SU-DHL-6 (cell line): ENCODE measurements around the gene NAE1.

Experiments used
- H2AFZ ChIP-seq: fragments of 200-600 bp; sonication (generic); 2 replicates; pipeline ENCODE4 v1.6.1; 2014; ENCODE audit warnings: low read depth, mild to moderate bottlenecking, moderate library complexity, mixed read lengths, antibody characterized with exemption, low read length; ENCODE audit not compliant: severe bottlenecking
- H3F3A ChIP-seq: fragments of 200-600 bp; shearing (Covaris generic); 2 replicates; pipeline ENCODE4 v1.6.0; 2016; ENCODE audit warnings: antibody characterized with exemption, mild to moderate bottlenecking; ENCODE audit not compliant: insufficient read depth
- H3K27ac ChIP-seq: fragments of 200-600 bp; sonication (generic); 2 replicates; pipeline ENCODE4 v1.5.1; 2016; ENCODE audit warnings: low read depth, mild to moderate bottlenecking, low read length, moderate library complexity, mixed read lengths
- H3K27me3 ChIP-seq: fragments of 200-600 bp; sonication (generic), shearing (Covaris generic); 2 replicates; pipeline ENCODE4 v1.6.0; 2014; ENCODE audit warnings: mild to moderate bottlenecking, low read length
- H3K36me3 ChIP-seq: fragments of 200-600 bp; sonication (generic); 2 replicates; pipeline ENCODE4 v1.6.1; 2014; ENCODE audit warnings: mild to moderate bottlenecking, low read length, mixed read lengths
- H3K4me2 ChIP-seq: fragments of 300-600, 200-600 bp; shearing (Covaris generic), sonication (generic); 2 replicates; pipeline ENCODE4 v1.6.0; 2014; ENCODE audit warnings: low read length, low read depth, mild to moderate bottlenecking; ENCODE audit not compliant: poor library complexity, severe bottlenecking
- H3K4me3 ChIP-seq: fragments of 200-600 bp; sonication (generic); 2 replicates; pipeline ENCODE4 v1.5.1; 2014; ENCODE audit warnings: antibody characterized with exemption, low read length, mild to moderate bottlenecking, mixed read lengths; ENCODE audit not compliant: insufficient read depth, poor library complexity, severe bottlenecking
- H3K79me2 ChIP-seq: fragments of 200-600 bp; sonication (generic); 2 replicates; pipeline ENCODE4 v1.6.1; 2014; ENCODE audit warnings: mild to moderate bottlenecking, low read length, moderate library complexity; ENCODE audit not compliant: insufficient read depth
- H3K9ac ChIP-seq: fragments of 200-600 bp; sonication (generic); 2 replicates; pipeline ENCODE4 v1.7.0; 2014; ENCODE audit warnings: mild to moderate bottlenecking, low read length
- H3K9me2 ChIP-seq: fragments of 200-600 bp; sonication (generic); replicated peaks from 2 replicates; pipeline ENCODE4 v1.6.1; 2014; ENCODE audit warnings: low read length; ENCODE audit not compliant: insufficient read depth
- H3K9me3 ChIP-seq: fragments of 200-600 bp; sonication (generic); 2 replicates; pipeline ENCODE4 v1.6.1; 2014; ENCODE audit warnings: low read length, mixed read lengths; ENCODE audit not compliant: insufficient read depth
- H4K20me1 ChIP-seq: fragments of 200-600 bp; sonication (generic); 2 replicates; pipeline ENCODE4 v1.6.1; 2014; ENCODE audit warnings: low read depth, mild to moderate bottlenecking, antibody characterized with exemption, low read length, moderate library complexity, mixed read lengths
- EZH2phosphoT487 ChIP-seq: fragments of 200-600 bp; sonication (generic), shearing (Covaris generic); conservative IDR thresholded peaks from 2 replicates; pipeline ENCODE4 v1.6.1; 2018; ENCODE audit warnings: mild to moderate bottlenecking, antibody characterized with exemption, low read length, moderate library complexity, mixed read lengths
- TF ChIP-seq, protein P1 (sequence below): fragments of 200-600 bp; sonication (generic); IDR thresholded peaks from one replicate; pipeline ENCODE4 v1.5.1; 2017; ENCODE audit warnings: antibody characterized with exemption, mild to moderate bottlenecking, low read length, moderate library complexity; ENCODE audit not compliant: insufficient read depth, poor library complexity, severe bottlenecking

NAE1 gene

DNA sequence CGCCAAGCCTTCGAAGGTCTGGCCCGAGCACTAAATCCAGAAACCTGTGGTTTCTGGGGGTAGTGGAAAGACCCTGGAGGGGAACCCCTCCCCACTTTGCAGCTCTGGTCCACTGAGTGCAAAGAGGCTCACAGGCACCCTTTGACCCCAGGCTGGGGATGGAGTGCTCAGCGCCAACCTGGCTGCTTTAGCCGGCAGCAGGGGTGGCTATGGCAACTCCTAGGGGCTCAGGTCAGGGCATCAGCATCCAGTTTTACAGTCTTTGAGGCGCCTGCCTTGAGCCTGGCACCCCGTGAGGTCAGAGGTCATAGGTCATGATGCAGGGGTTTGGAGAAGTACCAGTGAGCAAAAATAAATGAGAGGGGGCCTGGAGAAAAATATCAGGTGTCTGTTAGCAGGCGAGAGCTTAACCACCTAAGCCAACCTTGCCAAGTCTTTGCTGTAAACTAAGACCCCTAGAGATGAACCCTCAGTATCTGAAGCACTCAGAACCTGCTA, 31.3 kb upstream of the NAE1 start:
- H3K9me2 ChIP-seq, result no peaks in the 10 kb centered on the region
- no peak for TF ChIP-seq EZH2phosphoT487
- TF ChIP-seq, protein P1, sequence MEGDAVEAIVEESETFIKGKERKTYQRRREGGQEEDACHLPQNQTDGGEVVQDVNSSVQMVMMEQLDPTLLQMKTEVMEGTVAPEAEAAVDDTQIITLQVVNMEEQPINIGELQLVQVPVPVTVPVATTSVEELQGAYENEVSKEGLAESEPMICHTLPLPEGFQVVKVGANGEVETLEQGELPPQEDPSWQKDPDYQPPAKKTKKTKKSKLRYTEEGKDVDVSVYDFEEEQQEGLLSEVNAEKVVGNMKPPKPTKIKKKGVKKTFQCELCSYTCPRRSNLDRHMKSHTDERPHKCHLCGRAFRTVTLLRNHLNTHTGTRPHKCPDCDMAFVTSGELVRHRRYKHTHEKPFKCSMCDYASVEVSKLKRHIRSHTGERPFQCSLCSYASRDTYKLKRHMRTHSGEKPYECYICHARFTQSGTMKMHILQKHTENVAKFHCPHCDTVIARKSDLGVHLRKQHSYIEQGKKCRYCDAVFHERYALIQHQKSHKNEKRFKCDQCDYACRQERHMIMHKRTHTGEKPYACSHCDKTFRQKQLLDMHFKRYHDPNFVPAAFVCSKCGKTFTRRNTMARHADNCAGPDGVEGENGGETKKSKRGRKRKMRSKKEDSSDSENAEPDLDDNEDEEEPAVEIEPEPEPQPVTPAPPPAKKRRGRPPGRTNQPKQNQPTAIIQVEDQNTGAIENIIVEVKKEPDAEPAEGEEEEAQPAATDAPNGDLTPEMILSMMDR, result no peak
- no peak overlapping the region for H3K4me3 ChIP-seq
- no peaks in the 10 kb centered on the region for H3K36me3 ChIP-seq
- no peaks in the 10 kb centered on the region for H3K79me2 ChIP-seq
- H2AFZ ChIP-seq, result no peak overlapping the region
- no peaks in the 10 kb centered on the region for H4K20me1 ChIP-seq
- H3K4me2 ChIP-seq, result no peak overlapping the region
- no peaks in the 10 kb centered on the region for H3F3A ChIP-seq
- no peak overlapping the region for H3K27ac ChIP-seq
- no peaks in the 10 kb centered on the region for H3K27me3 ChIP-seq
- H3K9me3 ChIP-seq, result no peaks in the 10 kb centered on the region
- H3K9ac ChIP-seq, result no peak overlapping the region

DNA sequence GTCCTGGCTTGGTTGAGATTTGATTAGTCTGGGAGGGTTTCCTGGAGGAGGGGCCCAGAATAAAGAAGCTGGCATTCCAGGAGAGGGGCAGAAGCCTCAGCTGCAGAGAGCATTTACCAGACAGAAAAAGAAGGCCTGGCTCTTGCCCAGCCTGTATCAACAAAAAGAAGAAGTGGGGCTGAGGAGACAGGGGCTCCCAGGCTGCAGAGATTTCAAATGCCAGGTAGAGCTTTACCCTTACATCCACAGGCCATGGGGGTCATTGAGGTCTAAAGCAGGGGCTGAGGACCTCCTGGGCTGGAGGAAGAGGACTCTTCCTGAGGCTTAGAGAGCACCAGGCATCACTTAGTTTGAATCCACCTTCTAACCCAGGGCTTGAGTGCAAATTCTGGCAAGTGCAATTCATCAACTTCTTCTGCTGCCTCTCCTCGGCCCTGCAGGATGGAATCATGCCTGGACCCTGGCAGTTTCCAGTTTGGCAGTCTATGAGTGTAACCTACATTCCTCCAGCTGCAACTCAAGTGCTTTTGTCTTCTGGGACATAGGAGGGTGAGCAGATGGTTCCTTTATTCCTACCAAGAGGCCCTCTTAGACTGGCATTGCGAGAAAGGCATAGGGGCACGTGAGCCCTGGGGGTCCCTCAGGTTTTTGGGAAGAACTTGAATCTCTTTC, 28.8 kb upstream of the NAE1 start:
- Histone ChIP-seq H3K79me2 (no peaks in the 10 kb centered on the region), H3K4me2 (no peak overlapping the region), H3F3A (no peaks in the 10 kb centered on the region), H3K9me3 (no peaks in the 10 kb centered on the region), H2AFZ (no peak overlapping the region), H4K20me1 (no peaks in the 10 kb centered on the region), H3K4me3 (no peak overlapping the region), H3K9ac (no peak overlapping the region), H3K27me3 (no peaks in the 10 kb centered on the region), H3K36me3 (no peaks in the 10 kb centered on the region), H3K9me2 (no peaks in the 10 kb centered on the region), H3K27ac (no peak overlapping the region)
- TF ChIP-seq, protein P1, result no peak
- no peak for TF ChIP-seq EZH2phosphoT487

DNA sequence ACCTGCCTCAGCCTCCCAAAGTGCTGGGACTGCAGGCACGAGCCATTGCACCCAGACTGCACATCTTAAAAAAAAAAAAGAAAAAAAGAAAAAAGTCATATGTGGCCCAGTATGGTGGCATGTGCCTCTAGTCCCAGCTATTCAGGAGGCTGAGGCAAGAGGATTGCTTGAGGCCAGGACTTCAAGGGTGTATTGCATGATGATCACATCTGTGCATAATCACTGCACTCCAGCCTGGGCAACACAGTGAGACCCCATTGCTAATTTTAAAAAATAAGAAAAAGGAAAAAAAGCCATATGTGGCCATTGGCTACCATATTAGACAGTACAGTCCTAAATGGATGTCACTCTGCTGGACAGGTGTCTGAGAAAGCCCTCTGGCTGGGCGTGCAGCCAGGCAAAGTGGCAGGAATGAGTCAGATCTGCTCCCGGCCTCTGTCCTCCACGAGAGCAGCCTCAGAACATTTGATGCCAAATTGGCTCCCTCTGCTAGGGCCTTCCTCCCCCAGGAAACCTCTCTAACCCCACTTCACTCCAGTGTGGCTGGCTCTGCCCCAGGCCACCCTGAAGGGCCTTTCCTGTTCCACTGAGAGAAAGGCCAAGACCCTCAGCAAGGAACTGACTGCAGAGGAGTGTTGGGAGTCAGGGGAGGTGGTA, 28.1 kb upstream of the NAE1 start:
- H4K20me1 ChIP-seq, result no peaks in the 10 kb centered on the region
- H3K36me3 ChIP-seq, result no peaks in the 10 kb centered on the region
- TF ChIP-seq, protein P1, result no peak
- TF ChIP-seq EZH2phosphoT487, result no peak
- H3F3A ChIP-seq, result no peaks in the 10 kb centered on the region
- H2AFZ ChIP-seq, result no peak overlapping the region
- H3K27ac ChIP-seq, result no peak overlapping the region
- no peaks in the 10 kb centered on the region for H3K9me3 ChIP-seq
- H3K79me2 ChIP-seq, result no peaks in the 10 kb centered on the region
- H3K9me2 ChIP-seq, result no peaks in the 10 kb centered on the region
- no peak overlapping the region for H3K9ac ChIP-seq
- H3K4me3 ChIP-seq, result no peak overlapping the region
- H3K27me3 ChIP-seq, result no peaks in the 10 kb centered on the region
- no peak overlapping the region for H3K4me2 ChIP-seq
